GM18526 (cell line): ENCODE data around the gene PLXNB2.

ENCODE experiments used
- POLR2A ChIP-seq: IDR thresholded peaks from 3 replicates; pipeline ENCODE4 v1.6.1; 2011; ENCODE audit not compliant: insufficient read length; ENCODE audit errors: extremely low read depth

The PLXNB2 gene

GRCh38 chr22:50337262-50338041, 30.0 kb upstream of the PLXNB2 start:
- no peak for TF ChIP-seq POLR2A

DNA sequence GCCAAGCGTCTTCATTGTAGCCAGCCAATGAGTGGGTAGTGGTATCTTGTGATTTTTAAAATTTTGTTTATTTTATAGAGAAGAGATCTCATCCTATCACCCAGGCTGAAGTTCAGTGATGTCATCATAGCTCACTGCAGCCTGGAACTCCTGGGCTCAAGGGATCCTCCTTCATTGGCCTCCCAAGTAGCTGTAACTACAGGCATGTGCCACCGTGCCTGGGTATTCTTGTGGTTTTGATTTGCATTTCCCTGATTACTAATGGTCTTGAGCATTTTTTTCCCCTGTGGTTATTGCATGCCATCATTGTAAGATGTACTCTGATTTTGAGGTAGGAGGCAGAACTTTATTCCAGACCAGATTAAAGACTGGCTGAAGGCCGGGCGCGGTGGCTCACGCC, 21.8 kb upstream of the PLXNB2 start:
- TF ChIP-seq POLR2A = no peak

DNA sequence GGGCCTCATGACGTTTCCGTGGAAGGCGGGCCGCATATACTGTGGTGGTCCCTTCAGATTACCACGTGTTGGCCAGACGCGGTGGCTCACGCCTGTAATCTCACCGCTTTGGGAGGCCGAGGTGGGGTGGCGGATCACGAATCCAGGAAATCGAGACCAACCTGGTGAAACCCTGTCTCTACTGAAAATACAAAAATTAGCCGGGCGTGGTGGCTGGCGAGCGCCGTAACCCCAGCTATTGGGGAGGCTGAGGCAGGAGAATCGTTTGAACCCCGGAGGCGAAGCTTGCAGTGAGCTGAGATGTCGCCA, 20.2 kb upstream of the PLXNB2 start:
- TF ChIP-seq POLR2A = no peak

DNA sequence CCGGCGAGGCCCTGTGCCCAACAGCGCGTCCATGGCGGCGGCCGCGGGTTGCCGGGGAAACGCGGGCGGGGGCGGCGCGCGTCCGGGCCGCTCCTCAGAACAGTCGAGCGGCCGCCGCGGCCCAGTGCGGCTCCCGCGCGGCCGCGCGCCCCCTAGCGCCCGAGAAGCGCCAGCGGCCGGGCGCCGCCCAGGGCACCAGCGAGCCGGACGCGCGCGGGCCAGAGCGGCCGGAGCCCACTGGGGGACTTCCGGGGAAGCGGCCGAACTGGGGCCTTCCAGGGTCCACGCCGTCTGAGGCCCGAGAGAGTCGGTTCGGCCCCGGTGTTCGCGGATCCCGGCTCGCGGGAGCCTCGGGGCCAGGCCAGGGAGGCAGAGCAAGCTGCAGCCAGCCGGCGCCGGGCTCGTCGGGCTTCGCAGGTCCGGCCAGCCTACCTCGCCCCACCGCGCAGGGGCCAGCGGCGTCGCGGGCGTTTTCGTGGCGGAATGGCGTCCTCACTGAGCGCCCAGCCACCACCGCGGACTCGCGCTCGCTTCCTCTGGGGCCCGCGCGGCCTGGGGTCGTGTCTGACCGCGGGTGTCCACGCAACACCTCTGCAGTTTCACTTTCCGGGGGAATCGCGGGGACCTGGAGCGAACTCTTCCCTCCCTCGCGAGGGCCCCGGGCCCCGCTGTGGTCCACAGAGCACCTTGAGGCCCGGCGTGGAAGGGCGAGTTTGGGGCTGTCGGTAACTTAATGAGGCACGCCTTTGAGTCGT, 19.7 kb upstream of the PLXNB2 start, which contains the start of gene DENND6B:
Gene DENND6B, minus strand, starts transcription at position 57 of the 755 bp plus-strand sequence. Its CDS starts 24 bp downstream, at position 33.
- TF ChIP-seq POLR2A = peak; percentile 76

DNA sequence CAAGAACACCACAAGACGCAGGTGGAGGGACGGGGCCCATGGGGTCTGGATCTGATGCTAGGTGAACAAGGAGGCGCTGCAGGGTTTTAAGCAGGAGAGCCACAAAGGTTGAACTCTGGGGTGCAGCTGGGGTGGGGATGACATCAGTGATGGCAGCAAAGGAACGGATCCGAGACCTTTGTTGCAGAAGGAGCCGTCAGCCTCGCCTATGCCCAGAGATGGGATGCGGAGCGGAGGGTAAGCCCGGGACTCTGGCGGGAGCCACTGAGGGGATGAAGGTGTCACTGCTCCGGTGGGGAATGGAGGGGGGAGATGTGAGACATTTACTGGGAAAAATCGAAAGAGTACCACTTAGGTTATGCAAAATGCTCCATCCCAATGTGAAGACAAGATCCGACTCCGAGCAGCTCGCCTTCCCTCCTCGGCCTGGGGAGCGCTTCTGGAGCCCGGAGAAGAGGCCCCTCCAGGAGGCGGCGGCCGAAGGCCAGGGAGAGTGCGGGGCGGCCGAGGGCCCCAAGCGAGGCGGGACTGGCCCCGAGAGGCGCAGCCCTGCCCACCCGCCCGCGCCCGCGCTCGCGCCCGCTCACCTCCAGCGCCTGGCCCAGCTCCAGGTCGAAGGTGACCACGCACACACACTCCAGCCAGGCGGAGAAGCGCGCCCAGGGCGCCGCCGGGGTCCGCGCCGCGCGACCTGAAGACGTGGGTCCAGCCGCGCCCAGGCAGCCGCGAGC, 18.9 kb upstream of the PLXNB2 start:
- no peak for TF ChIP-seq POLR2A

- TF ChIP-seq POLR2A = no peak
Measured at GRCh38 chr22:50325444-50326224, 18.2 kb upstream of the PLXNB2 start.

DNA sequence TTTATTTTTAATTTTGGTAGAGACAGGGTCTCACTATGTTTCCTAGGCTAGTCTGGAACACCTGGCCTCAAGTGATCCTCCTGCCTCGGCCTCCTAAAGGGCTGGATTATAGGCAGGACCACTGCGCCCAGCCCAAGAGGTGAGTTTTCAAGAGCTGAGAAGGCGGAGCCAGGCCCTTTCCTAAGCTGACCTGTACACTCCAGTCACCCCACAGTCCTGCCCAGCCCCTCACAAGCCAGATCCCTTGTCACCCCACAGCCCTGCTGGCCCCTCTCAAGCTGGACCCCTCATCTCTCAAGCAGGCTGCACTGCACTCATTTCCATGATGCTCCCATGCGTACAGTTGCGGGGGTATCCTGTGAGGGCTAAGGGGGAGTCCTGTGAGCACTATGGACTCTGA, 16.5 kb upstream of the PLXNB2 start:
- TF ChIP-seq POLR2A = no peak

DNA sequence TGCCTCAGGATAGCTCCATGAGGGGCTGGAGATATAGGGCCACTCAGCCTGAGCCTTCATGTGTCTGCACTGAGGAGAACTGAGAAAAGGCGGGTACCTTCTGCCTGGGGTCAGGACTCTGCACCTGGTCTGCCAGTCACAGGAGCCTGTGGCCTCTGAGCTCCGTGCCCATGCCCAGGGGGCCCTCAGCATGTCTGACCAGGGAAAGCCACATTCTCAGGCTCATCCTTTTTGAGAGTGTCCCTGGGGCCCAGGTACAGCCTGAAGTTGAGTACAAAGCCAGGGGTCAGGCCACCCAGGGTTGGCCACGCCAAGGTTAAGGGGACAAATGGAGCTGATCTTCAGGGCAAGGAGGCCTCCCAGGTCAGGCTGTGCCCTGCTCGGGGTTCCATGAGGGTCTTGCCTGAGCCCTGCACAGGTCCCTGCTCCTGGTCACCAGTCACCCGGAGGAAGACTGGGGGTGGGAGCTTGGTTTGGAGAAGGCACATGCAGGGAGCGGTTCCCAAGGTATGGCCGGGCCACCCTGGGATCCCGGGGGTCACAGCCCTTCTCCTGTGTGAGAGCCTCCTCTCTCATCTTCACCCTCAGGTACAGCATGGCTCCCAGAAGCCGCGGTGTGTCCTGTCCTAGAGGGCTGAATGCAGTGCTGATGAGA, 13.4 kb upstream of the PLXNB2 start:
- TF ChIP-seq POLR2A = no peak

- no peak for TF ChIP-seq POLR2A
Measured at GRCh38 chr22:50320116-50320515, 12.7 kb upstream of the PLXNB2 start.

DNA sequence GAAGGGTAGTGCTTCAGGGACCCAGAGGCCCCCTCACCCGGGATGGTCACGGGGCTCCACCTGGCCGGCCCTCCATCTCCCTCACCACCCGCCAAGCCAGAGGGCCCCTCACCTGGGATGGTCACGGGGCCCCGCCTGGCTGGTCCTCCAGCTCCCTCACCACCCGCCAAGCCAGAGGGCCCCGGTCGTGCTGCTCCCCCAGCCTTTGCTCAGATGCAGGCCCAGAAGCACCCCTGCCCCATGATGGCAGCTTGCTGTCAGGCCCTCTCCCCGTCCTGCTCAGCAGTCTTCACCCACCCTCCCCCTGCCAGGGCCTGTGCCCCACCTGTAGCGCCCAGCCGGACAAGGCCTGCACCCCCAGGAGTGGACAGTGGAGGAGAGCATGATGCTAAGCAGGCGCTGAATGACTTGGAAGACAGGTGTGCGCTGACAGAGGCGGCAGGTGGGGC, 12.1 kb upstream of the PLXNB2 start:
- TF ChIP-seq POLR2A = no peak

DNA sequence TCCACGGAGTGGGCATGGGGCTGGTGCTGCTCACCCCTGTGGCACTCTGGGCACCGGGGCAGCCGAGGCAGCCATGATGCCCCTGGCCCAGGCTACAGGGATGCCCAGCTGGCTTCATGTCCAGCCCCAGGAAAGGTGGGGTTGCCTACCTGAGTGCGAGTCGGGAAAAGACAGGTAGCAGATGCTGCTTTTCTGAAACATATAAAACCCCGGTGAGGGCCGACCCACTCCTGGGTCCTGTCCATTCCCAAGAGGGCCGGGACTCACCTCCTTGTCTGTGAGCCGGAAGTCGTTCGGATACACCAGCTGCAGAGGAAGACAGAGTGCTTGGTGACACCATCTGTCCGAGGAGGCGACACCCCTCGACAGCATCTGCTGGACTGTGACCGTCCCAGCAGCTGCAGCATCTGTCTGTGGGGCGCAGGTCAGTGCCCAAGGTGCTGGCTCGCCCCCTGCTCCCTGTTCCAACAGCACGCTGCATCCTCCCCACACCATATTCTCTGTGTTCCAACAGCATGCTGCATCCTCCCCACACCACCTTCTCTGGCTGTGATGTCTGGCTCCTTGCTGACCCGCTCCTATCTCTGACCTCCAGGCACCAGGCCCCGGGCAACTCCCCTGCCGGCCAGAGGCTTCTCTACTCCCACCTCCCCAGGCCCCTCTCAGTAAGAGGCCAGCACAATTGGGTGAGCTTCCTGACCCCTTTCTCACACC, 11.4 kb upstream of the PLXNB2 start:
- no peak for TF ChIP-seq POLR2A

GRCh38 chr22:50318356-50318697, 10.9 kb upstream of the PLXNB2 start:
- no peak for TF ChIP-seq POLR2A

GRCh38 chr22:50317674-50318073, 10.2 kb upstream of the PLXNB2 start:
- TF ChIP-seq POLR2A = no peak

DNA sequence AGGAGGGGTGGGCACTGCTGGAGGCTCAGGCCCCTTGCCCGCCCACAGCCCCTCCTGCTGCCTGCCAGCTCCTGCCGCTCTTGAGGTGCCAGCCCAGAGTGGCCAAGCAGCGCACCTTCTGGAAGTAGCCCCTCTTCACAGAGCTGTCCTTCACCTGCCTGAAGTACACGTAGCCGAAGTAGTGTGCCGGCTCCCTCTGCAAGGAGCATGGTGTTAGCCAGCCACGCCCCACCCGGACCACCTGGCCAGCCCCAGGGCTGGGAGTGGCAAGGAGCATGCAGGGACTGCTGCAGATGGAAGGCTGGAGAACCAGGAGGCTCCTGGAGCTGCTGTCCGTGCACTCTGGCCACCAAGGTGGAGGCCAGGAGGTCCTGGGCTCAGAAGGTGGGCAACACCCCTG, 9.7 kb upstream of the PLXNB2 start:
- TF ChIP-seq POLR2A = no peak
